Right lobe of liver (tissue), 4 donors: ENCODE results near the gene YLPM1.

Source experiments
- CTCF ChIP-seq, 4 donors: fragments of 200-600 bp in 3 of 4; fragments of 450-650 bp in 1 of 4; IDR thresholded peaks; one replicate each; pipeline versions ENCODE4 v1.5.1 to v1.8.0; 2016 to 2022; ENCODE audit warnings: antibody characterized with exemption in 4 of 4, mild to moderate bottlenecking in 2 of 4
- POLR2A ChIP-seq: fragments of 450-650 bp; IDR thresholded peaks from one replicate; pipeline ENCODE4 v1.6.1; 2017; ENCODE audit warnings: antibody characterized with exemption, mild to moderate bottlenecking
- donor health status: DM: no; HTN: no; CAD: no.
- donor health status: DM: no; HTN: no; CAD: no.
- donor health status: DM: no; HTN: yes; CAD: no.

GRCh38 chr14:74864198-74864597, 101.1 kb downstream of the YLPM1 start:
- TF ChIP-seq POLR2A (no peak), CTCF (IDR thresholded peaks at IDR 0.05) (no peak)
